Measurements from ENCODE around the gene CEBPG. TPM values are rescaled to one million over a fixed set of nuclear protein-coding genes. Genes with fewer than 3 reads are reported as not detected.

Gene CEBPG
- total and polyA plus RNA-seq, 9 of the 15 experiments (the other 6 are each of a cell fraction or from before 2014, with no cell fraction given), result 9.5 to 34.9 (median 30.9) TPM

DNA sequence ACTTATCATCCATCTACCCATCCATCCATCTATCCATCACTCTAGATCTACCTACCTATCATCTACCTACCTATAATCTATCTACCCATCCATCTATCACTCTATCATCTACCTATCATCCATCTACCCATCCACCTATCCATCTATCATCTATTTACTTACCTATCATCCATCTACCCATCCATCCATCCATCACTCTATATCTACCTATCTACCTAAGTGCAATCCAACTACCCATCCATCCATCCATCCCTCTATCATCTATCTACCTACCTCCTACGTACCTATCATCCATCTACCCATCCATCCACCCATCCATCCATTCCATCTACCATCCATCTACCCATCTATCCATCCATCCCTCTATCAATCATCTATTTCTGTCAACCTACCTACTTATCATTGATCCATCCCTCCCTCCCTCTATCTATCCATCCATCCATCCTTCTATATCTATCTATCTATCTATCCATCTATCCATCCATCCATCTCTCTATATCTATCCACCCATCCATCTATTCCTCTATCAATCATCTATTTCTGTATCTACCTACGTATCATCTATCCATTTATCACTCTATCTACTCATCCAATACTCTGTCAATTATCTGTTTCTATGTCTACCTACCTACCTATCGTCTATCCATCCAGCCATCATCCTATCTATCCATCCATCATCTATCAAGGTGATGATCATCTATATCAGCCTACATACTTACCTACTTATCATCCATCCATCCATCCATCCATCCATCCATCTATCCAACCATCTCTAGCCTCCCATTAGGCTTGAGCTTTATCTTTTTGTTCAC, 49.1 kb downstream of the CEBPG start (continued):
- TF ChIP-seq, protein P1, sequence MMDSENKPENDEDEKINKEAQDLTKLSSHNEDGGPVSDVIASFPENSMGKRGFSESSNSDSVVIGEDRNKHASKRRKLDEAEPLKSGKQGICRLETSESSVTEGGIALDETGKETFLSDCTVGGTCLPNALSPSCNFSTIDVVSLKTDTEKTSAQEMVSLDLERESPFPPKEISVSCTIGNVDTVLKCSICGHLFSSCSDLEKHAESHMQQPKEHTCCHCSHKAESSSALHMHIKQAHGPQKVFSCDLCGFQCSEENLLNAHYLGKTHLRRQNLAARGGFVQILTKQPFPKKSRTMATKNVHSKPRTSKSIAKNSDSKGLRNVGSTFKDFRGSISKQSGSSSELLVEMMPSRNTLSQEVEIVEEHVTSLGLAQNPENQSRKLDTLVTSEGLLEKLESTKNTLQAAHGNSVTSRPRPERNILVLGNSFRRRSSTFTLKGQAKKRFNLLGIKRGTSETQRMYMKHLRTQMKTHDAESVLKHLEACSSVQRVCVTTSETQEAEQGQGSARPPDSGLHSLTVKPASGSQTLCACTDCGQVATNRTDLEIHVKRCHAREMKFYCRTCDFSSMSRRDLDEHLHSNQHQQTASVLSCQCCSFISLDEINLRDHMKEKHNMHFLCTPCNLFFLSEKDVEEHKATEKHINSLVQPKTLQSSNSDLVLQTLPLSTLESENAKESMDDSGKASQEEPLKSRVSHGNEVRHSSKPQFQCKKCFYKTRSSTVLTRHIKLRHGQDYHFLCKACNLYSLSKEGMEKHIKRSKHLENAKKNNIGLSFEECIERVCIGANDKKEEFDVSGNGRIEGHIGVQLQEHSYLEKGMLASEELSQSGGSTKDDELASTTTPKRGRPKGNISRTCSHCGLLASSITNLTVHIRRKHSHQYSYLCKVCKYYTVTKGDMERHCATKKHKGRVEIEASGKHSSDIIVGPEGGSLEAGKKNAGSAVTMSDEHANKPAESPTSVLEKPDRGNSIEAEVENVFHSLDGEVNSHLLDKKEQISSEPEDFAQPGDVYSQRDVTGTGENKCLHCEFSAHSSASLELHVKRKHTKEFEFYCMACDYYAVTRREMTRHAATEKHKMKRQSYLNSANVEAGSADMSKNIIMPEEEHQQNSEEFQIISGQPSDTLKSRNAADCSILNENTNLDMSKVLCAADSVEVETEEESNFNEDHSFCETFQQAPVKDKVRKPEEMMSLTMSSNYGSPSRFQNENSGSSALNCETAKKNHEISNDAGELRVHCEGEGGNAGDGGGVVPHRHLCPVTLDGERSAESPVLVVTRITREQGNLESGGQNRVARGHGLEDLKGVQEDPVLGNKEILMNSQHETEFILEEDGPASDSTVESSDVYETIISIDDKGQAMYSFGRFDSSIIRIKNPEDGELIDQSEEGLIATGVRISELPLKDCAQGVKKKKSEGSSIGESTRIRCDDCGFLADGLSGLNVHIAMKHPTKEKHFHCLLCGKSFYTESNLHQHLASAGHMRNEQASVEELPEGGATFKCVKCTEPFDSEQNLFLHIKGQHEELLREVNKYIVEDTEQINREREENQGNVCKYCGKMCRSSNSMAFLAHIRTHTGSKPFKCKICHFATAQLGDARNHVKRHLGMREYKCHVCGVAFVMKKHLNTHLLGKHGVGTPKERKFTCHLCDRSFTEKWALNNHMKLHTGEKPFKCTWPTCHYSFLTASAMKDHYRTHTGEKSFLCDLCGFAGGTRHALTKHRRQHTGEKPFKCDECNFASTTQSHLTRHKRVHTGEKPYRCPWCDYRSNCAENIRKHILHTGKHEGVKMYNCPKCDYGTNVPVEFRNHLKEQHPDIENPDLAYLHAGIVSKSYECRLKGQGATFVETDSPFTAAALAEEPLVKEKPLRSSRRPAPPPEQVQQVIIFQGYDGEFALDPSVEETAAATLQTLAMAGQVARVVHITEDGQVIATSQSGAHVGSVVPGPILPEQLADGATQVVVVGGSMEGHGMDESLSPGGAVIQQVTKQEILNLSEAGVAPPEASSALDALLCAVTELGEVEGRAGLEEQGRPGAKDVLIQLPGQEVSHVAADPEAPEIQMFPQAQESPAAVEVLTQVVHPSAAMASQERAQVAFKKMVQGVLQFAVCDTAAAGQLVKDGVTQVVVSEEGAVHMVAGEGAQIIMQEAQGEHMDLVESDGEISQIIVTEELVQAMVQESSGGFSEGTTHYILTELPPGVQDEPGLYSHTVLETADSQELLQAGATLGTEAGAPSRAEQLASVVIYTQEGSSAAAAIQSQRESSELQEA (IDR thresholded peaks at IDR 0.05; ENCODE audit: low read depth), result no peak

Data from K562 (cell line).